ENCODE results near the gene ITGA11. TPM values are rescaled to one million over a fixed set of nuclear protein-coding genes. Genes with fewer than 3 reads are reported as not detected.

ITGA11 gene
- total RNA-seq, 2 donors from 2014 or later: 0.99 to 1.0 TPM

- Histone ChIP-seq H3K27me3 (peaks cover 0 to 3% of the 10 kb centered on the region in 2 donors), H3K9me3 (no peaks in the 10 kb centered on the region), H3K4me3 (no peak overlapping the region), H3K4me1 (no peaks in the 10 kb centered on the region), H3K36me3 (replicated peaks in 1 of 2; ENCODE audit: insufficient read depth in 1 of 2, low read depth in 2 of 2) (no peaks in the 10 kb centered on the region), H3K27ac (no peak overlapping the region)
- intact Hi-C loops (cut with DNase I): no loop called here
- ATAC-seq (no peak), DNase-seq (no peak)
- 82 to 92% methylated on average over 3 of the region's 3 CpGs for WGBS, 2 donors
- no peak for TF ChIP-seq CTCF (IDR thresholded peaks at IDR 0.05)
- no peak for TF ChIP-seq POLR2A (IDR thresholded peaks at IDR 0.05)
These were observed 170.7 kb downstream of the ITGA11 start for GRCh38 chr15:68261241-68261640.

GRCh38 chr15:68259883-68260282 lies 172.1 kb downstream of the ITGA11 start:
- ATAC-seq: no peak
- no peak for TF ChIP-seq POLR2A (IDR thresholded peaks at IDR 0.05)
- TF ChIP-seq CTCF (IDR thresholded peaks at IDR 0.05): no peak
- no peaks in the 10 kb centered on the region for H3K36me3 ChIP-seq (replicated peaks in 1 of 2; ENCODE audit: insufficient read depth in 1 of 2, low read depth in 2 of 2)
- H3K4me3 ChIP-seq: no peak overlapping the region
- intact Hi-C loops (cut with DNase I): no loop called here
- H3K9me3 ChIP-seq: no peaks in the 10 kb centered on the region
- no peak for DNase-seq
- no peak overlapping the region for H3K27ac ChIP-seq
- 62 to 85% methylated on average over 2 of the region's 2 CpGs for WGBS, 2 donors
- H3K27me3 ChIP-seq: peaks cover 0 to 3% of the 10 kb centered on the region in 2 donors
- H3K4me1 ChIP-seq: no peaks in the 10 kb centered on the region

- ATAC-seq: no peak
- WGBS, 2 donors: 64 to 65% methylated on average over 4 of the region's 4 CpGs
- TF ChIP-seq POLR2A (IDR thresholded peaks at IDR 0.05) (no peak), CTCF (IDR thresholded peaks at IDR 0.05) (no peak)
- Histone ChIP-seq H3K27ac (no peak overlapping the region), H3K9me3 (no peaks in the 10 kb centered on the region), H3K27me3 (peaks cover 0 to 3% of the 10 kb centered on the region in 2 donors), H3K36me3 (replicated peaks in 1 of 2; ENCODE audit: insufficient read depth in 1 of 2, low read depth in 2 of 2) (no peaks in the 10 kb centered on the region), H3K4me1 (no peaks in the 10 kb centered on the region), H3K4me3 (no peak overlapping the region)
- intact Hi-C loops (cut with DNase I): no loop called here
- no peak for DNase-seq
These were observed 173.3 kb downstream of the ITGA11 start for GRCh38 chr15:68258692-68259091.

- Histone ChIP-seq H3K27me3 (peaks cover 0 to under 1% of the 10 kb centered on the region in 2 donors), H3K4me3 (no peak overlapping the region), H3K4me1 (peaks cover 4% of the 10 kb centered on the region), H3K27ac (peak overlapping the region; percentile 11 to 79 (median 68)), H3K36me3 (replicated peaks in 1 of 2; ENCODE audit: insufficient read depth in 1 of 2, low read depth in 2 of 2) (no peaks in the 10 kb centered on the region), H3K9me3 (no peaks in the 10 kb centered on the region)
- TF ChIP-seq CTCF (IDR thresholded peaks at IDR 0.05) (no peak), POLR2A (IDR thresholded peaks at IDR 0.05) (peak; percentile 33 to 76 (median 70))
- DNase-seq (peak; percentile 82 to 90 (median 86)), ATAC-seq (peak; percentile 86)
- intact Hi-C loops (cut with DNase I): no loop called here
- 13 to 20% methylated on average over 7 to 55 of the region's 57 CpGs for WGBS, 2 donors
These were observed 175.1 kb downstream of the ITGA11 start for GRCh38 chr15:68256675-68257450.
